ENCODE measurements around the gene ABLIM2. TPM values are rescaled to one million over a fixed set of nuclear protein-coding genes. Genes with fewer than 3 reads are reported as not detected.

Gene ABLIM2
- total RNA-seq, 1 donor from 2014 or later = 0.36 TPM

GRCh38 chr4:8167291-8167690, 8.7 kb upstream of the ABLIM2 start:
- H3K36me3 Mint-ChIP-seq (ENCODE audit: low read depth) = no peaks in the 10 kb centered on the region
- no peaks in the 10 kb centered on the region for H3K4me1 Mint-ChIP-seq (ENCODE audit: low read depth)
- H3K27ac Mint-ChIP-seq = no peak overlapping the region
- H3K27me3 Mint-ChIP-seq (ENCODE audit: insufficient read depth) = peaks cover 8% of the 10 kb centered on the region
- peaks cover 24% of the 10 kb centered on the region for H3K9me3 Mint-ChIP-seq
- no peak overlapping the region for H3K4me3 Mint-ChIP-seq
- intact Hi-C loops (cut with micrococcal nuclease) = no loop called here
- no peak for DNase-seq (ENCODE audit: low spot score)

- intact Hi-C loops (cut with micrococcal nuclease) = no loop called here
- H3K4me1 Mint-ChIP-seq (ENCODE audit: low read depth) = no peaks in the 10 kb centered on the region
- H3K27ac Mint-ChIP-seq = no peak overlapping the region
- H3K4me3 Mint-ChIP-seq = no peak overlapping the region
- no peak for DNase-seq (ENCODE audit: low spot score)
- peaks cover 6% of the 10 kb centered on the region for H3K27me3 Mint-ChIP-seq (ENCODE audit: insufficient read depth)
- peaks cover 24% of the 10 kb centered on the region for H3K9me3 Mint-ChIP-seq
- no peaks in the 10 kb centered on the region for H3K36me3 Mint-ChIP-seq (ENCODE audit: low read depth)
Measured at GRCh38 chr4:8165374-8165896, 6.8 kb upstream of the ABLIM2 start.

GRCh38 chr4:8164687-8165086, 6.1 kb upstream of the ABLIM2 start:
- no peak overlapping the region for H3K4me3 Mint-ChIP-seq
- peaks cover 24% of the 10 kb centered on the region for H3K9me3 Mint-ChIP-seq
- H3K36me3 Mint-ChIP-seq (ENCODE audit: low read depth) = no peaks in the 10 kb centered on the region
- DNase-seq (ENCODE audit: low spot score) = no peak
- no peak overlapping the region for H3K27ac Mint-ChIP-seq
- peaks cover 8% of the 10 kb centered on the region for H3K27me3 Mint-ChIP-seq (ENCODE audit: insufficient read depth)
- H3K4me1 Mint-ChIP-seq (ENCODE audit: low read depth) = no peaks in the 10 kb centered on the region
- intact Hi-C loops (cut with micrococcal nuclease) = no loop called here

- Mint-ChIP-seq H3K36me3 (ENCODE audit: low read depth) (no peaks in the 10 kb centered on the region), H3K4me3 (no peak overlapping the region), H3K4me1 (ENCODE audit: low read depth) (peaks cover under 1% of the 10 kb centered on the region), H3K9me3 (peaks cover 24% of the 10 kb centered on the region), H3K27ac (no peak overlapping the region), H3K27me3 (ENCODE audit: insufficient read depth) (peaks cover 10% of the 10 kb centered on the region)
- intact Hi-C loops (cut with micrococcal nuclease) = no loop called here
- no peak for DNase-seq (ENCODE audit: low spot score)
Measured at GRCh38 chr4:8164194-8164565, 5.6 kb upstream of the ABLIM2 start.

GRCh38 chr4:8163436-8164193, 5.0 kb upstream of the ABLIM2 start:
- Mint-ChIP-seq H3K9me3 (peaks cover 21% of the 10 kb centered on the region), H3K36me3 (ENCODE audit: low read depth) (peaks cover 3% of the 10 kb centered on the region), H3K4me1 (ENCODE audit: low read depth) (peaks cover 5% of the 10 kb centered on the region), H3K27ac (no peak overlapping the region), H3K4me3 (no peak overlapping the region), H3K27me3 (ENCODE audit: insufficient read depth) (peaks cover 14% of the 10 kb centered on the region)
- intact Hi-C loops (cut with micrococcal nuclease) = no loop called here
- no peak for DNase-seq (ENCODE audit: low spot score)

GRCh38 chr4:8163026-8163425, 4.4 kb upstream of the ABLIM2 start:
- Mint-ChIP-seq H3K4me3 (no peak overlapping the region), H3K36me3 (ENCODE audit: low read depth) (peaks cover 3% of the 10 kb centered on the region), H3K27ac (no peak overlapping the region), H3K27me3 (ENCODE audit: insufficient read depth) (peaks cover 14% of the 10 kb centered on the region), H3K9me3 (peaks cover 15% of the 10 kb centered on the region), H3K4me1 (ENCODE audit: low read depth) (peaks cover 5% of the 10 kb centered on the region)
- intact Hi-C loops (cut with micrococcal nuclease) = no loop called here
- no peak for DNase-seq (ENCODE audit: low spot score)

GRCh38 chr4:8162625-8163024, 4.0 kb upstream of the ABLIM2 start:
- intact Hi-C loops (cut with micrococcal nuclease) = no loop called here
- H3K4me1 Mint-ChIP-seq (ENCODE audit: low read depth) = peaks cover 5% of the 10 kb centered on the region
- H3K4me3 Mint-ChIP-seq = no peak overlapping the region
- peaks cover 17% of the 10 kb centered on the region for H3K27me3 Mint-ChIP-seq (ENCODE audit: insufficient read depth)
- H3K27ac Mint-ChIP-seq = no peak overlapping the region
- peaks cover 11% of the 10 kb centered on the region for H3K9me3 Mint-ChIP-seq
- no peak for DNase-seq (ENCODE audit: low spot score)
- H3K36me3 Mint-ChIP-seq (ENCODE audit: low read depth) = peaks cover 3% of the 10 kb centered on the region

GRCh38 chr4:8160572-8160971, 2.0 kb upstream of the ABLIM2 start:
- peaks cover 3% of the 10 kb centered on the region for H3K36me3 Mint-ChIP-seq (ENCODE audit: low read depth)
- peak overlapping the region; percentile 40 for H3K4me3 Mint-ChIP-seq
- no peaks in the 10 kb centered on the region for H3K9me3 Mint-ChIP-seq
- no peak for DNase-seq (ENCODE audit: low spot score)
- H3K27me3 Mint-ChIP-seq (ENCODE audit: insufficient read depth) = peaks cover 20% of the 10 kb centered on the region
- peaks cover 5% of the 10 kb centered on the region for H3K4me1 Mint-ChIP-seq (ENCODE audit: low read depth)
- intact Hi-C loops (cut with micrococcal nuclease) = no loop called here
- H3K27ac Mint-ChIP-seq = no peak overlapping the region

- Mint-ChIP-seq H3K9me3 (no peaks in the 10 kb centered on the region), H3K36me3 (ENCODE audit: low read depth) (peaks cover 3% of the 10 kb centered on the region), H3K4me1 (ENCODE audit: low read depth) (peaks cover 5% of the 10 kb centered on the region), H3K27me3 (ENCODE audit: insufficient read depth) (peaks cover 22% of the 10 kb centered on the region), H3K4me3 (peak overlapping the region; percentile 56), H3K27ac (no peak overlapping the region)
- no peak for DNase-seq (ENCODE audit: low spot score)
- intact Hi-C loops (cut with micrococcal nuclease) = no loop called here
Measured at GRCh38 chr4:8160233-8160560, 1.6 kb upstream of the ABLIM2 start.

GRCh38 chr4:8159537-8160232, 1.1 kb upstream of the ABLIM2 start:
- DNase-seq (ENCODE audit: low spot score) = no peak
- peak overlapping the region; percentile 56 for H3K4me3 Mint-ChIP-seq
- peaks cover 5% of the 10 kb centered on the region for H3K4me1 Mint-ChIP-seq (ENCODE audit: low read depth)
- H3K27me3 Mint-ChIP-seq (ENCODE audit: insufficient read depth) = peaks cover 22% of the 10 kb centered on the region
- H3K27ac Mint-ChIP-seq = no peak overlapping the region
- H3K9me3 Mint-ChIP-seq = no peaks in the 10 kb centered on the region
- H3K36me3 Mint-ChIP-seq (ENCODE audit: low read depth) = peaks cover 3% of the 10 kb centered on the region
- intact Hi-C loops (cut with micrococcal nuclease) = loop anchor here (1.0 to 10.0 kb wide), 3 partner anchors 40 to 1585 kb away; partner anchors contain the start of genes MAN2B2 and SH3TC1

GRCh38 chr4:8157944-8158709, 486 bp downstream of the ABLIM2 start:
- peaks cover 22% of the 10 kb centered on the region for H3K27me3 Mint-ChIP-seq (ENCODE audit: insufficient read depth)
- H3K27ac Mint-ChIP-seq = no peak overlapping the region
- DNase-seq (ENCODE audit: low spot score) = no peak
- intact Hi-C loops (cut with micrococcal nuclease) = loop anchor here (1.0 to 10.0 kb wide), 4 partner anchors 220 to 1583 kb away; partner anchors contain the start of genes ACOX3, MAN2B2 and TRMT44
- H3K9me3 Mint-ChIP-seq = no peaks in the 10 kb centered on the region
- H3K36me3 Mint-ChIP-seq (ENCODE audit: low read depth) = peaks cover 3% of the 10 kb centered on the region
- H3K4me3 Mint-ChIP-seq = peak overlapping the region; percentile 68
- H3K4me1 Mint-ChIP-seq (ENCODE audit: low read depth) = peaks cover 5% of the 10 kb centered on the region

- Mint-ChIP-seq H3K4me1 (ENCODE audit: low read depth) (peaks cover 5% of the 10 kb centered on the region), H3K27me3 (ENCODE audit: insufficient read depth) (peaks cover 22% of the 10 kb centered on the region), H3K4me3 (peak overlapping the region; percentile 30), H3K36me3 (ENCODE audit: low read depth) (peaks cover 3% of the 10 kb centered on the region), H3K27ac (no peak overlapping the region), H3K9me3 (no peaks in the 10 kb centered on the region)
- no peak for DNase-seq (ENCODE audit: low spot score)
- intact Hi-C loops (cut with micrococcal nuclease) = loop anchor here (10.0 kb wide), 1 partner anchor 1583 kb away; the partner anchor contains the start of gene MAN2B2
Measured at GRCh38 chr4:8157496-8157895, 1.1 kb downstream of the ABLIM2 start.

All from activated T-helper 1 cell treated with anti-CD3 and anti-CD28 coated beads, Interleukin-12 subunit alpha, Interleukin-12 subunit beta, Interleukin-2, Interleukin-4 antibody, amounts not matched to agents 30 ng/mL and 10 ng/mL and 1 ng/mL, durations not matched to agents 14 hours and 24 hours and 36 hours (primary cell).